Epidermal melanocyte (primary cell): ENCODE results near the gene RNF144B.

Source experiments
- DNase-seq: peaks from one replicate; pipeline ENCODE4 v3.0.0; 2011; ENCODE audit warnings: low spot score; ENCODE audit not compliant: insufficient read length

Gene RNF144B

GRCh38 chr6:18509871-18510643, 122.9 kb downstream of the RNF144B start:
- DNase-seq = no peak

- no peak for DNase-seq
These were observed 123.5 kb downstream of the RNF144B start for GRCh38 chr6:18510644-18511033.

GRCh38 chr6:18511211-18511610, 124.1 kb downstream of the RNF144B start:
- no peak for DNase-seq

- no peak for DNase-seq
These were observed 126.2 kb downstream of the RNF144B start for GRCh38 chr6:18513253-18513798.

GRCh38 chr6:18514180-18514579, 127.0 kb downstream of the RNF144B start:
- no peak for DNase-seq

- peak; percentile 45 for DNase-seq
These were observed 128.6 kb downstream of the RNF144B start for GRCh38 chr6:18515767-18516166.
